ENCODE results near the gene NINJ2.
"Not testable (repeated sequence)": the region's sequence is repeated elsewhere in the genome, so short reads cannot be mapped to it uniquely, and the experiment has no call there.

The NINJ2 gene, protein sequence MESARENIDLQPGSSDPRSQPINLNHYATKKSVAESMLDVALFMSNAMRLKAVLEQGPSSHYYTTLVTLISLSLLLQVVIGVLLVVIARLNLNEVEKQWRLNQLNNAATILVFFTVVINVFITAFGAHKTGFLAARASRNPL
- 1.6 to 8.3 (median 4.1) reads per million in 4 donors for total RNA-seq

DNA sequence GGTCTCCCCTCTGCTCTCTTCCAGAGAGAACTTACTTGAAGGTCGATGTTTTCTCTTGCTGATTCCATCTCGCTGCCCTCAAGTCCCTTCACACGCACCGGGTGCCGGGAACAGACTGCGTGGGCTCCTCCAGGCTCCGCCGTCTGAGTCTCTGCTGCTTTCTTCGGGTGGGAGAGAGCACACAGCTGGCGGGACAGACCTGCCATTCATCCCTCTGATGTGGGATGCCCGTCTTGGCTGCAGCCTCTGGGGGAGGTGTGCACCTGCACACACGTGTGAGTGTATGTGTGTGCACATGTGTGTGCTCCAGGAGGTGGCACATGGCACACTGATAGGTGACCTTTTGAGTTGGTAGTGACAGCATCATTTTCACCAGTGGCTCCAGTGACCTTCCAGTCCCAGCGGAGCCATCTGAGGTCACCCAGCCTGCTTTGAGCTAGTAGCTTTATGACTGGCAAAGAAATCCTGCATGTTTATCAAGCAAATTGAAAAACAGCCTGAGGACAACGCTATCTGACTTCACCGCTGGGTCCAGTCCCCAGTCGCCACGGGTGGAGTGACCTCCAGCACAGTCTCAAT, at the start of gene NINJ2:
Gene NINJ2 (minus strand): TSS at position 153 of the 579 bp plus-strand sequence. CDS start 85 bp downstream, at position 68.
- peak in 1 of 5 donors; percentile 47 for DNase-seq

DNA sequence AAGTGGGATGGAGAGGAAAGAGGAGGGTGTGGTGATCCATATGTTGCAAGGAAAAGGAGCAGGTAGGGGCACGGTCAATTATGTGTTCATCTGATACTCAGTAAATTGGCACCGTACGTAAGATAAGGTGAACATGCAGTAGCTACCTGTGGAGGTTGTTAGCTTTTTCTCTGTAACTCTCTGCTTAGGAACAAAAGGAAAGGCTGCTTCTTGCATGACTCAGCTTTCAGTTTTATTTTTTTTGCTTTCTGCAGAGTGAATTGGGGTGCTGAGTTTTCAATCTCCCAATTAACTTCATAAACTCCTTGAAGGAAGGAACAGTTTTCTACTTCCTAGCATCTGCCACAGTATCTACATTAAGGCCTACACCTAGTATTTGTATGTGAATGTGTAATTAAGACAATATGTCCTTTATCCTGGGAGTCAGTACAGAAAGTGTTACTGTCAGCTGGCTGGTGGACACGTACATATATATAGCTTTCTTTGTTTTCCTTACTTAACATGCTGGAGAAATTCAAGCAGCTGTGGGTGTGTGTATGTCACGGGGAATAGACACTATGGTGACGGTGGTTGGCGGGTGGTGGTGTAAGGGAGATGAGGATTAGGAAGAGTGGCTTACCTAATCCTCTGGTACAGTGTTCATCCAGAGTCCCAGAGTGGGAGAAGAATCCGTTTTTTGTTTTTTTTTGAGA, 49.1 kb upstream of the NINJ2 start:
- peak in 1 of 5 donors; percentile 12 for DNase-seq

DNA sequence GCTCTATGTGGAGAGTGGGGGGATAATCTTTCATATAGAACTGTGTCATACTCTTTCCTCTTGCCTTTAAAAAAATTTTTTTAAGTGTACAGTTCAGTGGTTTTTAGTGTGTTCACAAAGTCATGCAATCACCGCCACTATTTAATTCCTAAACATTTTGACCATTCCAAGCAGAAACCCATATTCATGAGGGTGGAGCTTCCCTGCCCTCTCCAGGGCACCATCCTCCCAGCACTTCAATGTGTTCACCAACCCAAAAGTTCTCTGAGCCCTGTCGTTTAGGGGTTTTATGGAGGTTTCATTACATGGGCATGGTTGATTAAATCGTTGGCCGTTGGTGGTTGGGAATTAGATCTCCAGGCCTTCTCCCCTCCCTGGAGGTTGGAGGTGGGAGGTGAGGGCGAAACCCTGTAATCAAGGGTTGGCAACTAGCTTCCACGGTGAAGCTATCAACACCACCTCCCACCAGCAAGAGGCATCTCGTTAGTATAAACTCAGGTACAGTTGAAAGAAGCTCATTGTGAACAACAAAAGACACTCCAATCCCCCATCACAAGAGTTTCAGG, 46.3 kb upstream of the NINJ2 start:
- DNase-seq, result no peak

DNA sequence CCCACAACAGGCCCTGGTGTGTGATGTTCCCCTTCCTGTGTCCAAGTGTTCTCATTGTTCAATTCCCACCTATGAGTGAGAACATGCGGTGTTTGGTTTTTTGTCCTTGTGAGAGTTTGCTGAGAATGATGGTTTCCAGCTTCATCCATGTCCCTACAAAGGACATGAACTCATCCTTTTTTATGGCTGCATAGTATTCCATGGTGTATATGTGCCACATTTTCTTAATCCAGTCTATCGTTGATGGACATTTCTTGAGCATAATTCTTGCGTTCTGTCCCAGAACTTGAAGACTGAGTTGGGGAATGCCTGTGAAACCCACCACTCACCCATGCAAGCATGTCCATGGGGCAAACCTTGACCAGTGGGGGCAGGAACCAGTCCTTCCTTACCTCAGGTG, 44.8 kb upstream of the NINJ2 start:
- not testable (repeated sequence) for DNase-seq

DNA sequence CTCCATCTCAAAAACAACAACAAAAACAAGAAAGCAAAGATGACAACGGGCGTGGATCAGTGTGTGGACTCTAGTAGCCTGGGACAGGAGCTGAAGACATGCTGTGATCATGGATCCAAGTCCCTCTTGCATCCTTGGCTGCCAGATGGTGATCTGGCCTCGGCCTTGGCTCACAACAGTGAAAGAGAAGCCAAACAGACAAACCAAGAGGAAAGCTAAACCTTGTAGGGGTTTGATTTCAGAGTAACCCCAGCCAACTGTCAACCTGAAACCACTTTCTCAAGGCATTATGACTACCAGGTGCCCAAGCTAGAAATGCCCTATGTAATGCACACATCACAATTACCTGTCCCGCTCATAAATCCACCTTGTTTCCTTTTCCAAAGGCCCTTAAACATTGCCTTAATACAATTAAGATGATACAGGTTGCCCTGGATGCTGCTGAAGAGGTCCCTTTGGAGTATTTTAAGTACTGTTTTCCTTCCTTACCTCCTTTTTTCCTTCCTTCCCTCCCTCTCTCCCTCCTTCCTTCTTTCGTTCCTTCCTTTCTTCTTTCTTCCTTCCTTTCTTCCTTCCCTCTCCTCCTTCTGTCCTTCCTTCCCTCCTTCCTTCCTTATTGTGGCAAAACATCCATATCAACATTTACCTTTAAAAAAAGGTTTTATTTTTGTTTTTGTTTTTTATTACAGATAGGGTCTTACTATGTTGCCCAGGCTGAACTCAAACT, 41.4 kb upstream of the NINJ2 start:
- peak in 1 of 5 donors; percentile 21 for DNase-seq

DNA sequence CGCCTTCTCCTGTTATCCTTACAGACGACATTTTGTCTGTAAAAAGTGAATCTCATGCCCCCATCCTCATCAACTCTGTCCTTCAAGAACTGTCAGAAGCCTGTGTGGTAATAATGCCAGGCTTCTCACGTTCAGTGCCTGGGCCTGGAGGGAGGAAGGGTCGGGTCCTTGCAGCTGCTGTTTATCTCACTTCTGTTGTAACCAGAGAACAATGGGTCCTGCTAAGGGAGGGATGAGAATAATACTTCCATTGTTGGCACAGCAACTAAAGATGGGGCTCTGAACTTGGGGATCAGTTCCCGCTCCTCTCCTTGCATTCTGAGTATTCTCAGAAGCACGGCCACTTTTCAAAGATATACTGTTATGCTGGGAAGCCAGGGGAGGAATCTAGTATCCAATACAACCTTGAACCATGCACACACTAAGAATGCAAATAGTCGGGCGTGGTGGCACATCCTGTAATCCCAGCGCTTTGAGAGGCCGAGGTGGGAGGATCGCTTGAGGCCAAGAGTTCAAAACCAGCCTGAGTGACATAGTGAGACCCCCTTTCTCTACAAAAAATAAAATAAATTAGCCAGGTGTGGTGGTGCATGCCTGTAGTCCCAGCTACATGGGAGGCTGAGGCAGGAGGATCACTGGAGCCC, 38.8 kb upstream of the NINJ2 start:
- no peak for DNase-seq

DNA sequence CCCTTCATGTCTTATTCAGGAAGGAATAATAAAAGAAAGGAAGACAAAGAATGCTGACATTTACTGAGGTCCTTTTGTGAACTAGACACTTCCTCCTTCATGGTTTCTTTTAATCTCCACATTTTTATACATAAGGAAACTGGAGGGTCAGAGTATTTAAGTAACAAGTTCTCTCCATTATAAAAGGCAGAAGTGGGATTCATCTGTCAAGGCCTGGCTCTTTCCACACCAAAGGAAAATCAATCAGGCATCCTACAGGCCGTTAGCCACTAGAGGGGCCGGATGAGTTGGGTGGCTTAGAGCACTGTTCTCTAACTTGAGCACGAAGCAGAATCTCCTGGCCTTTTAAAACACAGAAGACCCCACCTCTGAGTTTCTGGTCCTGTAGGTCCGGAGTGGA, 36.8 kb upstream of the NINJ2 start:
- no peak for DNase-seq

DNA sequence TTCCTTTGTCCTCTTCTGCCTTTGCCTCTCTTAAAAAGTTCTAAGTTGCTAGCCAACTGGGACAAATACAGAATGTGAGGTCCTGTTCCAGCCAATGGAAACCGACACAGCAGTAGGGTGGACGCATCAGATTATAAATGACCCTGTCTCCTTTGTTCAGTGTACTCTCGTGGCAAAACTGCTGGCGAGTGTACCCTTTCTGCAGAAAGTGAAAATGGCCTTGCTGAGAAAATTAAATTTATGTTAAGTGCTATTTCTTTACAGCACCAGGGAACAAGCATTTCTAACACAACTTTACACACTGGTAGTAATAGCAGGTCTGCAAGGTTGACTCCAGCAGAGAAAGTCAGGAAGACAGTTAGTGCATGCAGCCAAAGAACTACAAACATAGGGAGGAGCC, 35.0 kb upstream of the NINJ2 start:
- DNase-seq, result not testable (repeated sequence)

DNA sequence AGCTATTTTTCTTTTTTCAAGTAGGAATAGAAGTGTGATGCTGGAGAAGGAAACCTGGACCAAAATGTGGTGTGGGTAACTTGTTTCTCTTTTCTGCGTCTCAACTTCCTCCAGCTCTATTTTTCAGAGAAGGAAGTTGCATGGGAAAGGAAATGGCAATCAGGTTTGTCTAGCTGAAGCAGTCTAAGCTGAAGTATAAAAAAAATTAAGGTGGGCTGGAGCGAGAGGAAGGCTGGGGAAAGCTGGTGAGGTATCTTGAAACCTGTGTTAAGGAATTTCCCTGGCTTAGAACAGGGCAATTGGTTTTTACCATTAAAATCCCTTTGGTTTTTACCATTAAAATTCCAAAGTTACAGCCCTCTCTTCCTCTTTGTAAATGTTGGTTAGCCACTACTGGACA, 34.2 kb upstream of the NINJ2 start:
- no peak for DNase-seq

DNA sequence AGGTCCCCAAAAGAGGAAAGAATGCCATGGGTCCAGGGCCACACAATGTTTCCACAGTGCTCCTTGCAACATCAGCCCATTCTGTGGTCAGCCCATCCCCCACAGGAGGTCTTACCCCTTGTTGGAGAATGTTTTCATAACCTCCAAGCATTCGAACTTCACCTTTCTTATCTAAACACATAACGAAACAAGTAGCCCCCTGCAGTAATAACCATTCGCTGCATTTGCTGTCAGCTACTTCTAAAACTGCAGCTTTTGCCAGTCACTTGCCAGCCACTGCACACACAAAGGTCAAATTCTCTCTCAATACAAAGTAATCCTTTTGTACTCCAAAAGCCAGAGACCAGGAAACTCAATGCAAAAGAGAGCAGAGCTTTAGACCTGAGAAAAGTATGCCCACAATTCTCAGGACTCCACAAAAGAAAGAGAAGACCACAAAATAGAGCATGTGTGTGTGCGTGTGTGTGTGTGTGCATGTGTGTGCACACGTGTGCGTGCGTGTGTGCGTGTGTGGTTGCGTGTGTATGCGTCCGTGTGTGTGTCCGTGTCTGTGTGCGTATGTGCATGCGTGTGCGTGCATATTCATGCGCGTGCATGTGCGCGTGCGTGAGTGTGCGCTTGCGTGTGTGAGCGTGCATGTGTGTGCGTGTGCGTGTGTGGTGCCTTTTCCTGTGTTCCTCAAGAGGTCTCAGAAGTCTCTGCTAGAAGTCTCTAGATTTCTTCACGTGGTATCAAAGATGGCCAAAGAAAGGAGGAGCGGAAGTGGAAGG, 31.7 kb upstream of the NINJ2 start:
- no peak for DNase-seq

DNA sequence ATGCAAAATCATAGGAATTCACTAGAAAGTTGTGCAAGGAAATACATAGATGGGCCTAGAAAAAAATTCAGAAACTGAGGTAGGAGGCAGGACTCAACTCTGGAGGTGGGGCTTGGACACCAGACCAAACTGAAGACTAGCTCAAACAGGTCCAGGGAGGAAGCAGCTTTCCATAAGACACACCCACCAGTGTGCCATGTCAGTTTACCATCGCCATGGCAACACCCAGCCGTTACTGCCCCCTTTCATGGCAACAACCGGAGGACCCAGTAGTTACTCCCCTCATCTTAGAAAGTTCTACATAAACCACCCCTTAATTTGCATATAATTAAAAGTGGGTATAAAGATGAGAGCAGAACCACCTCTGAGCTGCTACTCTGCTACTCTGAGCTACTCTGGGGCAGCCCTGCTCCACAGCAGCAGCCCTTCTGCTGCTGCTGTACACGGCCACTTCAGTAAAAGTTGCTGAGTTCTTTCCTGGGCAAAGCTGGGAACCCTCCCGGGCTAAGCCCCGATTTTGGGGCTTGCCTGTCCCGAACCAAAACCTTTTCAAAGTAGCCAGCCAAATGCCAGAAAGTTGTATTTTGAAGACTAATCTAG, 30.8 kb upstream of the NINJ2 start:
- no peak for DNase-seq

DNA sequence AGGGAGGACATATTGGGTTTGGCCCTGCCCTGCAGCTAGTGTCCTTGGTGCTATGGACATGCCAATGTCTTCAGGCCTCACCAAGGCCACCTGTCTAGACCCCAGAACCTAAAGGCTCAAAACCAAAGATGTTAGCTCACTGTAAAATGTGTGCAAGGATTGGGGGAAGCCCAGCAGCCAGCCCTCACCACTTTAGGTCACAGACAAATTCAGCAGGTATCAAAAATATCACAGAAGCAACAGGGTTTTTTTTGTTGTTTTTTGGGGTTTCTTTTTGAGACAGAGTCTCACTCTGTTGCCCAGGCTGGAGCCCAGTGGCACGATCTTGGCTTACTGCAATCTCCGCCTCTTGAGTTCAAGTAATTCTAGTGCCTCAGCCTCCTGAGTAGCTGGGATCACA, 29.0 kb upstream of the NINJ2 start:
- no peak for DNase-seq

DNA sequence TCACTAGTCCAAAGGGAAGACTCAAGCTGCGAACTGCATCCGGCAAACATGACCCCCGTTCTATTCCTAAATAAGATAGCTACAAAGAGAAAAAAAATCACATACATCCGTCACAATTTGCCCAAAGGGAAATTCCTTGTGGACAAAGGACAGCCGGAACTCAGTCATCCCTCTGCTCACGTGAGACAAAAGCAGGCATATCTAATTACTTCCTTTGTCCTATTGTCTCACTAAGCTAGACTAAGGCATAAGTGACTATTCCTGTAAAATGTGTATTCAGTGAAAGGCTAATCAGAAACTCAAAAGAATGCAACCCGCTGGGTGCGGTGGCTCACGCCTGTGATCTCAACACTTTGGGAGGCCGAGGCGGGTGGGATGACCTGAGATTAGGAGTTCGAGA, 27.2 kb upstream of the NINJ2 start:
- no peak for DNase-seq

DNA sequence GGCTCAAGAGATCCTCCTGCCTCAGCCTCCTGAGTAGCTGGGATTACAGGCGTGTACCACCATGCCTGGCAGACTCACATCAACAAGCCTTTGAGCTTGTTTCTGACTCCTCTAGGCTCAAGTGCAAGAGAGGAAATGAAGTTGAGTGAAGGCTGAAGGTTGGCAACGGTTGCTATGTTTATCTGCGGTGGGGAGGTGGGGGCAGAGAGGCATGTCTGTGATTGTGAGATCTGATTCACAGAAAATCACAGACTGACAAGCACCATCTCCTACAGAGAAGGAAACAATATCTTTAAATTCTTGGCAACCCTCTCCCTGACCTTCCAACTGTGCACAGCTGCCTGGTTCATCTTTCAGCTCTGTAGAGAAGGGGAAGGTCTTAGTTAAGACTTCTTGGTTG, 22.1 kb upstream of the NINJ2 start:
- peak; percentile 54 to 91 (median 77) for DNase-seq

DNA sequence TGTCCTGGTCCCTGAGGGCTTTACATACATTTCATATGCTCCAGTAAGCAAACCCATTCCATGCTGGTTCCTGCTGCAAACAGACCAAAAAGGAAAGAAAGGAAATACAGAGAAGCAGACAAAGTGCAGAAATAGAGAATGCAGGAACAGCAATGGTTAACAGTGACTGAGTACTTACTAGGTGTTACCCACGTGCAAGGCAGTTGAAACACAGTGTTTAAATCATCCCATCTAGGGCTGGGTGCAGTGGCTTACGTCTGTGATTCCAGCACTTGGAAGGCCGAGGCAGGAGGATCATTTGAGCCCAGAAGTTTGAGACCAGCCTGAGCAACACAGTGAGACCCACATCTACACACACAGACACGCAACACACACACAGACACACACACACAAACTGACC, 21.2 kb upstream of the NINJ2 start:
- DNase-seq, result no peak

DNA sequence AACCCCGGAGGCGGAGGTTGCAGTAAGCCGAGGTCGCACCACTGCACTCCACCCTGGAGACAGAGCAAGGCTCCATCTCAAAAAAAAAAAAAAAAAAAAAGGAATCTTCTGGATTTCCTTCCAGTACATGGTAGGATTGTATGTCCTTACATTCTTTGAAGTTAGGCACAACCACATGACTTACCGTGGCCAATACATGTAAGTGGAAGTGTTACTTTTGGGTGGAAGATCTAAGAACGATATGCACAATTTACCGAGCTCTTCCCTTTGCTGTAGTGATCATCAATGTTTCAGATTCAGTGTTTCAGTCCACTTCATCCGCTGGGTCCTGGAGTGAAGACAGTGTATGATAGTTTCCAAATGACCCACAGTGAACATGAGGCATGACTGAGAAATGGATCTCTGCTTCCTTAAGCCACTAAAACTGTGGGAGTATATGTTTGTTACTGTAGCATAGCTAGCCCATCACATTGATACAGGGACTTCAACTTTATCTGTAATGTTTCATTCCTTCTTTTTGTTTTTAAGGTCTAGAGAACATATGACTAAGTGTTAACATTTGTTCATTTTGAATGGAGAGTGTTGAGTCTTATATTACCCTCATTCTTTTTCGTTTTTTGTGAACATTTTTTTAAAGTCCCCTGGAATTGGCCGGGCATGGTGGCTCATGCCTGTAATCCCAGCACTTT, 18.5 kb upstream of the NINJ2 start:
- DNase-seq, result no peak

DNA sequence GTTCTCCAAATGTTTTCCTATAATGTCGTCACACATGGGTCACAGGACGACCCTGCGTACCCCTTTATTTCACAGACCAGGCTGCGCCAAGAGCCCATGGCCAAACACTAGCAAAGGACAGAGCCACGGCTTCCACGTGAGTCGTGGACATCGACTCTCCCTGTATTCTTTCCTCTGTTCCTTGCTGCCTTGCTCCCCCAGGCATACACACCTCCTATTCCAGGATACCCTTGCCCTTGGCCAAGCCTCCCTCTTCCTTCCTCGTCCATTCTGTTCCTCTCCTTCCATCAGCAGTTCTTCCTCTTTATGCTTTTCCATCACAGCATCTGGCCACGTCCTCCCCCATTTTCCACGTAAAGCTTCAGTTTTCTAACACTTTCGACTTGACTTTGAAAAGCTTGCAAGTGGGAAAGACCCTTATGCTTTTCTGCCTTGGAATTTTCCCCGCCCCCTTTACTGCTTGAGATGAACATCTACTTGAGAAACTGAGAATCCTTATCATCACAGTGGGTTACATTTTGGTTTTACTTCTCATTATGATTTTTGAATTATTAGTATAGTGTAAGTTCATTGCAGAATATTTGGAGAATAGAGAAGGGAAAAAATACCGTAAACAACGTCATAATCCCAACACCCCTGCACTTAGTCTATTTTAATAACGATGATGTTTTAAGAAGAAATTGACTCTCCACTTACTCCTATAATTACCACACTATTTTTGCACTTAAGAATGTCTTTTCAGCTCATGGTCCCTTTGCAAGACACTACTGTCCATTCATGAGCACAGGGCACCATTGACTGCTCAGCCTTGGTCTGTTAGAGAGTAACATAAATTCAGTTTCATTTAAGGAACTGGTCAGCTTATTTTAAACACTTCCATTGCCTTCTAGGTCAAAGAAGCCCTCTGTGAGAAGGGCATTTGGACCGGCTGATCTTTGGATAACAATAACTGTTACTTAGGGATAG, 15.8 kb upstream of the NINJ2 start:
- DNase-seq, result no peak

DNA sequence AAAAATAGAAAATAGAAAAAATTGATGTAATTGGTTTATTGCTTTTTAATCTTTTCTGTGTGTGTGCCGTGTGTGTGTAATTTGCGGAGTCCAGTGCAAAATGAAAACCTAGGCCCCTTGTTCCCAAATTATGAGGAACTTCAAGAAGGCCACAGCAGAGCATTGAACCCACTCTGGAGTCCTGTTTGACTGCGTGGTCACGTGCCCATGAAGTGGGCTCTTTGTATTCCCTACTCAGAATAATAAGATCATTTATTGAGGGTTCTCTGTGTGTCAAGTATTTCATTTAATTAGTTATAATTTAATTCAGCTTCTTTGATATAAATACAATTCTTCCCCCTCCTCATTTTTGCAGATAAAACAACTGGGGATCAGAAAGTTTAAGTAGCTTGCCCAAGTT, 12.3 kb upstream of the NINJ2 start:
- DNase-seq, result no peak

DNA sequence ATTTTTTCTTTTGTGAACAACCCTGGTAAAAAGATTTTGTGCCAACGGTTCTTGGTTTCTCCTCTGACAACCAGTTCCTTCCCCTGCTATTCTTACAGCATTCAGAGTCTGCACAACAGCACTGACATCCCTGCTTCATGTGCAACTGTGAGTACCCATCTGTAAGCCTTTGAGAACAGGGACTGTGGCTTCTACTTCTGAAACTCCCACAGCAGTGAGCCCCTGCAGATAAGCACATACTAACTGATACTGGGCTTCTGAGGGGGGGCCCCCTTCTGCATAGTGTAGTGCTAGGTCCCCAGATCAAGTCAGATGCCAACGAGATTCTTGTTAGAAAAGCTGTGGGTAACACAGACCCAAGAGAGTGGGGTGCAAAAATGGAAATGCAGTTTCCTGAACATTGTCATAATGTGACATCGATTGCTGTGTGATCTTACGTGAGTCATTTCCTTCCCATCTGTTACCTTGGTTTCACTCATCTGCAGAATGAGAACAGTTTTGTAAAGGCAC, 11.1 kb upstream of the NINJ2 start:
- DNase-seq, result peak; percentile 18 to 96 (median 49)

Measured in T-helper 1 cell (primary cell).